ENCODE measurements around the gene PROX1.

The PROX1 gene

GRCh38 chr1:214026985-214027384, 39.2 kb downstream of the PROX1 start:
- DNase-seq, result no peak

GRCh38 chr1:214027498-214027897, 39.7 kb downstream of the PROX1 start:
- no peak for DNase-seq

- DNase-seq, result no peak
These were observed 40.3 kb downstream of the PROX1 start for GRCh38 chr1:214028095-214028494.

- no peak for DNase-seq
These were observed 41.1 kb downstream of the PROX1 start for GRCh38 chr1:214028649-214029406.

GRCh38 chr1:214029796-214030195, 42.0 kb downstream of the PROX1 start:
- DNase-seq, result no peak

- no peak for DNase-seq
These were observed 43.5 kb downstream of the PROX1 start for GRCh38 chr1:214031267-214031650.

- DNase-seq, result no peak
These were observed 49.7 kb downstream of the PROX1 start for GRCh38 chr1:214037468-214037867.

- DNase-seq, result no peak
These were observed 51.7 kb downstream of the PROX1 start for GRCh38 chr1:214039394-214040018.

GRCh38 chr1:214043167-214043566, 55.4 kb downstream of the PROX1 start:
- no peak for DNase-seq

GRCh38 chr1:214044438-214045214, 56.9 kb downstream of the PROX1 start:
- DNase-seq, result no peak

- DNase-seq, result no peak
These were observed 63.0 kb downstream of the PROX1 start for GRCh38 chr1:214050513-214051401.

- no peak for DNase-seq
These were observed 64.0 kb downstream of the PROX1 start for GRCh38 chr1:214051786-214052185.

- DNase-seq, result no peak
These were observed 70.3 kb downstream of the PROX1 start for GRCh38 chr1:214058076-214058475.

GRCh38 chr1:214066190-214066589, 78.4 kb downstream of the PROX1 start:
- no peak for DNase-seq

GRCh38 chr1:214066936-214067335, 79.2 kb downstream of the PROX1 start:
- DNase-seq, result no peak

GRCh38 chr1:214067397-214067796, 79.6 kb downstream of the PROX1 start:
- no peak for DNase-seq

GRCh38 chr1:214067853-214068703, 80.3 kb downstream of the PROX1 start:
- DNase-seq, result no peak

- no peak for DNase-seq
These were observed 81.2 kb downstream of the PROX1 start for GRCh38 chr1:214068979-214069378.

- DNase-seq, result no peak
These were observed 83.7 kb downstream of the PROX1 start for GRCh38 chr1:214071469-214071868.

- DNase-seq, result no peak
These were observed 84.8 kb downstream of the PROX1 start for GRCh38 chr1:214072426-214073157.

GRCh38 chr1:214074477-214074876, 86.7 kb downstream of the PROX1 start:
- no peak for DNase-seq
